H54 (cell line): ENCODE data around the gene PTOV1.

Experiments used
- DNase-seq: peaks from one replicate; pipeline ENCODE4 v3.0.0; 2011; ENCODE audit warnings: low spot score, mixed read lengths; ENCODE audit not compliant: insufficient read length
- FAIRE-seq: peaks from 3 replicates; lab custom pipeline; 2011; peaks lifted over from hg19 to GRCh38; lab: Jason Lieb, UNC
- POLR2A ChIP-seq: IDR thresholded peaks from 2 replicates; pipeline ENCODE4 v1.6.1; 2011; ENCODE audit warnings: low read depth, mild to moderate bottlenecking, low read length

Gene PTOV1

DNA sequence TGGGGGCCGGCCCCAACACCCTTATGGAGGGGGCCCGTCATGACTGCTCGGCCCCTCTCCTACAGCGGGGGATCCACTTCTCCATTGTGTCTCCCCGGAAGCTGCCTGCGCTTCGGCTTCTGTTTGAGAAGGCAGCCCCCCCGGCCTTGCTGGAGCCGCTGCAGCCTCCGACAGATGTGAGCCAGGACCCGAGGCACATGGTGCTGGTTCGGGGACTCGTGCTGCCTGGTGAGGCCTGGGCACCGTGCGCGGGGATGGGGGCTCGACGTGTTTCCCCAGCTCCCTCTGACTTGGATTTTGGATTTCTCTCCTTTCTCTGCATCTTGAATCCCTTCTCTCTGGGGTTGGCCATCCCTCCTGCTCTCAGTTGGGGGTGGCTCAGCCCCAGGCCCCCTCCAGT, 21.2 kb upstream of the PTOV1 start:
- FAIRE-seq (no peak), DNase-seq (no peak)
- TF ChIP-seq POLR2A = no peak

DNA sequence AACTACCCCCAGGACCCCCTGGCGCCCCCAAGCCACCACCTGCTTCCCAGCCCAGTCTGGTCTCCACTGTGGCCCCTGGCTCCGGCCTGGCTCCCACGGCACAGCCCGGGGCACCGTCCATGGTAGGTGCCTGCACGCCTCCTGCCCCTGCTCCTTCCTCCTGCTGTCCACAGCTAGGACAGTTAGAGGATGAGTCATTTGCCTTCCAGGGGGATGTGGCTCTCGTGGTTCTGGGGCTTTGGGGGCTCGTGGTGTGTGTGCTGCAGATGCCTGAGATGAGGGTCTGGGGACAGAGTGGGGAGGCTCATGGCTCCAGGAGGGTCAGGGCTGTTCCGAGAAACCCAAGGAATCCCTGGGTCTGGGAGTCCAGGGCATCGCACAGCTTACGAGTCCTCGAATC, 20.2 kb upstream of the PTOV1 start:
- DNase-seq (no peak), FAIRE-seq (no peak)
- TF ChIP-seq POLR2A = no peak

- no peak for TF ChIP-seq POLR2A
- FAIRE-seq (no peak), DNase-seq (no peak)
Observed at GRCh38 chr19:49831592-49831991, 19.4 kb upstream of the PTOV1 start.

DNA sequence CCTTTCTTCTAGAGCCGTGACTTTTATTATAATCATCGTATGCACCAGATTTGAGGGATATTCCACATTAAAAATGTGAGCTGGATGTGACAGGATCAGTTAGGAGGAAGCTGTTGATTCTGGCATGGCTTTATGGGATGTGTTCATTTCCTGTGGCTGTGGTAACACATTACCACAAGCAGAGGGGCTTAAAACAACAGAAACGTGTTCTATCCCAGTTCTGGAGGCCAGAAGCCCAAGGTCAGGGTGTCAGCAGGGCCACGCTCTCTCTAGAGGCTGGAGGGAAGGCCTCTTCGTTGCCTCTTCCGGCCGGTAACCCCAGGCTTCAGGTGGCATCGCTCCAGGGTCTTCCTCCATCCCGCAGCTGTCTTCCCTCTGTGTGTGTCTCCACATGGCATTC, 18.4 kb upstream of the PTOV1 start:
- FAIRE-seq = no peak
- no peak for TF ChIP-seq POLR2A
- DNase-seq = no peak

- no peak for FAIRE-seq
- DNase-seq = no peak
- no peak for TF ChIP-seq POLR2A
Observed at GRCh38 chr19:49833599-49833998, 17.4 kb upstream of the PTOV1 start.

DNA sequence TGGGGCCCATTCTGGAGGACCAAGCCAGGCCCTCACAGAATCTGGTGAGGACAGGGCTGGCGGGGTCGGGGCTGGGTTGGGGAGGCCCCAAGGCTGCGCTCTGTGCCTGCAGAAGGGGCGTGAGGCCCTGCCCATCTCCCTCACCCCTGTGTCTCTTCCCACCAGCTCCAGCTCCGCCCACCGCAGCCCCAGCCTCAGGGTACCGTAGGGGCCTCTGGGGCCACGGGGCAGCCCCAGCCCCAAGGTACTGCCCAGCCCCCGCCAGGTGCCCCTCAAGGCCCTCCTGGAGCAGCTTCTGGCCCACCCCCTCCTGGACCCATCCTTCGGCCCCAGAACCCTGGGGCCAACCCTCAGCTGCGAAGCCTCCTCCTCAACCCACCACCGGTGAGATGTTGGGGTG, 15.4 kb upstream of the PTOV1 start:
- no peak for TF ChIP-seq POLR2A
- DNase-seq = no peak
- FAIRE-seq = no peak

DNA sequence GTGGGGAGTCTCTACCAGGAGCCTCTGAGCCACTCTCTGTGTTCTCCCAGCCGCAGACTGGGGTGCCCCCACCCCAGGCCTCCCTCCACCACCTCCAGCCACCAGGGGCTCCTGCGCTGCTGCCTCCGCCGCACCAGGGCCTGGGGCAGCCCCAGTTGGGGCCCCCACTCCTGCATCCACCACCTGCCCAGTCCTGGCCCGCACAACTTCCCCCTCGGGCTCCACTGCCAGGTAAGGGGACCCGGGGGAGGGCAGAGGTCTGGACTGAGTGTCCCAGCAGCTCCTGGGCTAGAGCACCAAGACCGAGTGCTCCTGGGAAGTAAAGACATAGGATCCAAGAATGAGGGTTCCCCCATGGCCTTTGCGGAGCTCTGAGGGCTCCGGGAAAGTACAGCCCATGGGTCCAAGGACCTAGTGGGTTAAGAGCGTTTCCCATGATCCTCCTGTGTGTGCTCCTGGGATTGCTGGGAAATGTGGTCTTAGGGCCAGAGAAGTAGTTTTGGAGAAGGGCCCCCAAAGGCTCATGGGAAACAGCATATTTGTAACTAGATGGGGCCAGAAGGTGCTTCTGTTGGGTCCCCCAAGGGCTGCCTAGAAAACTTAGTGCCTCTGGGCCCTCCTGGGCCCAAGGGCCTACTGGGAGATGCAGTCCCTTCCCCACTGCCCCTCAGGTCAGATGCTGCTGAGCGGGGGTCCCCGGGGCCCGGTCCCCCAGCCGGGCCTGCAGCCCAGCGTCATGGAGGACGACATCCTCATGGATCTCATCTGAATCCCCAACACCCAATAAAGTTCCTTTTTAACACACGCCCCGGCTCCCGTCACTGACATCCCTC, 14.6 kb upstream of the PTOV1 start:
- DNase-seq = no peak
- FAIRE-seq = no peak
- TF ChIP-seq POLR2A = no peak

DNA sequence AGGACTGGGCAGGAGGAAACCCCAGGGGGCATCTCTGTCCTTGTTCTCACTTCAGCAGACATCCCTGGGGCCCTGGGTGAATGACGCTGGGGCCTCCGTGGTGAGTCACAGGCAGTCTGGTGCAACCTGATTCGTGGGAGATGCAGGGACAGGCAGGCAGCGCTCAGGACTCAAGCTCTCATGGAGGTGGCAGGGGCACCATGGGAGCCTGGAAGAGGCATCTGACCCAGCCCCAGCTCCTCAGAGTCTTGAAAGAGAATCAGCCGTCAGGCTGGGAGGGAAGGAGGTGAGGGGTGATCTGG, 14.0 kb upstream of the PTOV1 start:
- FAIRE-seq (no peak), DNase-seq (no peak)
- no peak for TF ChIP-seq POLR2A

- FAIRE-seq = no peak
- no peak for DNase-seq
- TF ChIP-seq POLR2A = no peak
Observed at GRCh38 chr19:49837425-49837824, 13.5 kb upstream of the PTOV1 start.

GRCh38 chr19:49838885-49839588, 11.9 kb upstream of the PTOV1 start:
- DNase-seq = no peak
- FAIRE-seq = no peak
- TF ChIP-seq POLR2A = no peak

DNA sequence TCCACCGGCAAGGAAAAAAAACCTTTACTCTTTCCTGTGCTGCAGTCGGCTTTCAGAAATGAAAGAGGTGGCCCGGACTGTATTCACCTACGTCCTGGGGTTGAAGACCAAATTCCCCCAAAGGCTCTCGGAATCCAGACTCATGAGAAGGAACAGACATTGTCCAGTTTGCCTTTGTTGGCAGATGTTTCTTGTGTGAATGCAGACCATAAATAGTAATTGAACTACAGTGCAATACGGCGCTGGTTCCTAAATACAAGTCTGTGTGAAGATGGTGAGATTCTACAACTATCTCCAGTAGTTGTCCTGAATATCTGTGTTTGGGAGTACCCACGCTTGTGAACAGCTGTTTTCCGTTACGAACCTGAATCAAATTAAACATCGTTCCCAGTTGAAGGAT, 11.2 kb upstream of the PTOV1 start:
- no peak for TF ChIP-seq POLR2A
- FAIRE-seq (no peak), DNase-seq (no peak)

DNA sequence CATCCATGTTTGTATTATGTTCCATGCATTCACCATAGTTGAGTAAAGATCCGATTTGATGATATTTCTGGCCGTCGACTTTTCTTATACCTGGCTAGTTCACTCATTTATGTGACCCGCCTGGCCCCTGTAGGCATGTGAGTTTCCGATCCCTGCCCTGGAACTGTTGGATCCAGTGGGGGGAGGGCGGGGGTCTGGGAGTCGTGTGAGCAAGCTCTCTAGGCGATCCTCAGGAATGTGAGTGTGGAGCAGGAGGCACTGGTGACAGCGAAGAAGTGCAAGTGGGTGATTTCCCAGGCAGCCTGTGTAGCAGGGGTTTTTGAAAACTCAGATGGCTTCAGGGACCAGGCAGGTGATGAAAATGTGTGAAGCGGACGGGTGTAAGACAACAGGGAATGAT, 10.6 kb upstream of the PTOV1 start:
- FAIRE-seq = no peak
- TF ChIP-seq POLR2A = no peak
- DNase-seq = no peak

DNA sequence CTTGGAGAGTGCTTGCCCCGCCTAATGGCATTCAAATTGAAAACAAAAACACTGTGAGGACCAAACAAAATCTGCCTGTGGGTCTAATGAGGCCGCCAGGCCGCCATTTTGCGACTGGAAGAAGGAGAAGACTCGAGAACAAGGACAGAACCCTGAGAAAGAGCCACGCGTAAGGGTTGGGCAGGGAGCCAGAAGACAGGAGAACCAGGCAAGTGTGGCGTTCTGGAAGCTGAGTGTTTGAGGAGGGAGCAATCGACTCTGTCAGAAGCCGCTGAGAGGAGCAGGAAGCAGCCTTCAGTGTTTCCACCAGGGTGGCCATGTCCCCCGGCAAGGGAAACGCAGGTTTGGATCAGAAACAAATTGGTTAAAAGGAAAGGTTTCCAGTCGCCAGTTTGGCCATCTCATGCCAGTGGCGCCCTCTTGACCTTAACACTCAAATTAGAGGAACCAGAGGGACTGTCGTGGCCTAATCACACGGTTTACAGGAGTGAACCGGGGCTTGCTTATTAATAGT, 10.2 kb upstream of the PTOV1 start:
- TF ChIP-seq POLR2A = no peak
- no peak for DNase-seq
- no peak for FAIRE-seq

GRCh38 chr19:49843265-49843664, 7.7 kb upstream of the PTOV1 start:
- DNase-seq (no peak), FAIRE-seq (no peak)
- no peak for TF ChIP-seq POLR2A

DNA sequence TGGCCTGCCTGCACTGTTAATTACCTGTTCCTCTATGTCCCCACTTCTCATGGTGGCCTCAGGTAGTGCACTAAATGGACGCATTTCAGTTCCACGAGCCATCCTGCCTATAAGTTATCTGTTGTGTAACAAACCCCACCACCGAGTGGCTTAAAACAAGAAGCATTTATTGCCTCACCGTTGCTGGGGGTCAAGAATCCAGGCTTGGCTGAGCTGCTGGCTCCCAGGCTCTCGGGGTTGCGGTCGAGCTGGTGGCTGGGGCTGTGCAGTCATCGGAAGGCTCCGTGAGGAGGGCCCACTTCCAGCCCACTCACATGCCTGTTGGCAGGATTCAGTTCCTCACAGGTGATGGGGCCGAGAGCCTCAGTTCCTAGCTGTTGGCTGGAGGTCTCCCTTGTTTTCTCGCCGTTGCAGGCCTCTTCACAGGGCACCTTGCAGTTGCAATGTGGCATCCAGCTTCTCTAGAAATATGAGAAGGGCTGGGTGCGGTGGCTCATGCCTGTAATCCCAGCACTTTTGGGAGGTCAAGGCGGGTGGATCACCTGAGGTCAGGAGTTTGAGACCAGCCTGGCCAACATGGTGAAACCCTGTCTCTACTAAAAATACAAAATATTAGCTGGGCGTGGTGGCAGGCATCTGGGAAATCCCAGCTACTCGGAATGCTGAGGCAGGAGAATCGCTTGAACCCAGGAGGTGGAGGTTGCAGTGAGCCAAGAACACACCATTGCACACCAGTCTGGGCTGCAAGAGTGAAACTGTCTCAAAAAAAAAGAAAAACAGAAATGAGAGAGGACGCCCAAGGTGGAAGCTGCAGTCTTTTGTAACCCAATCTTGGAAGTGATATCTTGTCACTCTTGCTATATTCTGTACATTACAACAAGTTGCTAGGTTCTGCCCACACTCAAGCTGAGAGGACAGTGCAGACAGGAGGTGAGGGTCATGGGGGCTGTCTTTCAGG, 6.5 kb upstream of the PTOV1 start:
- no peak for TF ChIP-seq POLR2A
- FAIRE-seq (no peak), DNase-seq (no peak)
